BLaER1 treated with 17β-estradiol and CSF1 and Interleukin-3, amounts not matched to agents 10 nM and 100 nM (cell line): ENCODE measurements around the gene IFNA14.
A peak's percentile ranks its signal among the peaks of the same experiment; 100 is the strongest.
"Not testable (repeated sequence)": the region's sequence is repeated elsewhere in the genome, so short reads cannot be mapped to it uniquely, and the experiment has no call there.

Experiments
- H3K27ac ChIP-seq, 11 experiments: shearing (Covaris generic); formaldehyde crosslinking; 2 replicates each; pipeline ENCODE4 v1.8.1; 2022
- H3K27me3 ChIP-seq, 11 experiments: shearing (Covaris generic); formaldehyde crosslinking; 2 replicates each; pipeline ENCODE4 v1.8.1; 2022
- H3K36me3 ChIP-seq, 11 experiments: shearing (Covaris generic); formaldehyde crosslinking; 2 replicates each; pipeline ENCODE4 v1.8.1; 2022
- H3K4me1 ChIP-seq, 10 experiments: shearing (Covaris generic); formaldehyde crosslinking; 2 replicates each; pipeline ENCODE4 v1.8.1; 2022
- H3K4me2 ChIP-seq, 11 experiments: shearing (Covaris generic); formaldehyde crosslinking; 2 replicates each; pipeline ENCODE4 v1.8.1; 2022
- H3K4me3 ChIP-seq, 10 experiments: shearing (Covaris generic); formaldehyde crosslinking; 2 replicates each; pipeline ENCODE4 v1.8.1; 2022
- H3K9ac ChIP-seq, 11 experiments: shearing (Covaris generic); formaldehyde crosslinking; 2 replicates each; pipeline ENCODE4 v1.8.1; 2022
- H3K9me3 ChIP-seq, 11 experiments: shearing (Covaris generic); formaldehyde crosslinking; replicated peaks in 1 of 11; 2 replicates each; pipeline ENCODE4 v1.8.1; 2022
- H4K20me1 ChIP-seq, 11 experiments: shearing (Covaris generic); formaldehyde crosslinking; 2 replicates each; pipeline ENCODE4 v1.8.1; 2022
- Cebpa-rat ChIP-seq, 11 experiments: shearing (Covaris generic); IDR thresholded peaks; 2 replicates each; pipeline ENCODE4 v1.8.1; 2022

The IFNA14 gene

DNA sequence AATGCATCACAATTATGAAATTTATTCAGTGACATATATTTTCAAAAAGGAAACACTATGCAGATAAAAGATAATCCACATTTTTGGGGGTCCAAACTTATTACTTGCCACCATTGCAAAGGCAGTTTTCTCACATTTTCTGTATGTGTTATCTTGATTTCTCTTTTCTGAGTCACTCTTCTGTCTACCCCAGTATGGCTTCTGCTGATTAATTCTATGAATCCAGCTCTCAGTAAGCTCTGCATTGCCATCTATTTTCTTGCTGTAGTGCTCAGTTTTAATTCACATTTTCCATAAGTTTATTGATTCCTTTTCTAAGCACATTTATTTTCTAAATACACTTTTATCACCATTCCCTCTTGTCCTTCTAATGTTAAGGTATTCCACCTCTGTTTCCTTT, 34.6 kb downstream of the IFNA14 start:
- Histone ChIP-seq H3K4me2 (no peak overlapping the region), H3K27ac (no peak overlapping the region), H3K36me3 (no peaks in the 10 kb centered on the region), H3K9ac (no peak overlapping the region), H3K27me3 (no peaks in the 10 kb centered on the region), H3K4me3 (no peak overlapping the region), H3K9me3 (peaks cover 0 to 9% (median 4%) of the 10 kb centered on the region in 11 experiments; a peak in 6 of 22 replicates), H4K20me1 (no peaks in the 10 kb centered on the region), H3K4me1 (no peaks in the 10 kb centered on the region)
- no peak for TF ChIP-seq Cebpa-rat (IDR thresholded peaks at IDR 0.05)

DNA sequence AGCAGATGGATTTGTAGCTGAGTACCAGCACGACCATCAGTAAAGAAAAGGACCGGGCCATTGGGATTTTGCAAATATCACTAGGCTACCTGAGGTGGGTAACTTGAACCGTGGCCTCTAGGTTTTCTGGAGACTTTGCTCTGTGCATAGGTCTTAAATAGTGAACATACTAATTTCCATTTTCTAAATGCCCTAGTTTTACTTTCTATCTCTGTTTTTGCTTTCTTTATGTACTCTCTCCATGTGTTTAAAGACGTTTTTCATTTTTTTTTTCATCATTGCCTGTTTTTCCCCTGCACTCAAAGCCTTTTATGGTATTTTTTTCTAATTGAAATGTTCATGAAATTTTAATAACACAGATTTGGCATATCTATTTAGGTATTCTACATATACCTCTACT, 37.7 kb downstream of the IFNA14 start, which contains the start of gene IFNA7:
IFNA7 (minus strand) TSS at position 101 of the 400 bp plus-strand sequence; CDS start at position 61, 40 bp downstream.
- H3K4me3 ChIP-seq, H3K9ac ChIP-seq, H3K9me3 ChIP-seq, H4K20me1 ChIP-seq, H3K27me3 ChIP-seq, H3K27ac ChIP-seq, H3K4me2 ChIP-seq, H3K36me3 ChIP-seq, H3K4me1 ChIP-seq: not testable (repeated sequence)

DNA sequence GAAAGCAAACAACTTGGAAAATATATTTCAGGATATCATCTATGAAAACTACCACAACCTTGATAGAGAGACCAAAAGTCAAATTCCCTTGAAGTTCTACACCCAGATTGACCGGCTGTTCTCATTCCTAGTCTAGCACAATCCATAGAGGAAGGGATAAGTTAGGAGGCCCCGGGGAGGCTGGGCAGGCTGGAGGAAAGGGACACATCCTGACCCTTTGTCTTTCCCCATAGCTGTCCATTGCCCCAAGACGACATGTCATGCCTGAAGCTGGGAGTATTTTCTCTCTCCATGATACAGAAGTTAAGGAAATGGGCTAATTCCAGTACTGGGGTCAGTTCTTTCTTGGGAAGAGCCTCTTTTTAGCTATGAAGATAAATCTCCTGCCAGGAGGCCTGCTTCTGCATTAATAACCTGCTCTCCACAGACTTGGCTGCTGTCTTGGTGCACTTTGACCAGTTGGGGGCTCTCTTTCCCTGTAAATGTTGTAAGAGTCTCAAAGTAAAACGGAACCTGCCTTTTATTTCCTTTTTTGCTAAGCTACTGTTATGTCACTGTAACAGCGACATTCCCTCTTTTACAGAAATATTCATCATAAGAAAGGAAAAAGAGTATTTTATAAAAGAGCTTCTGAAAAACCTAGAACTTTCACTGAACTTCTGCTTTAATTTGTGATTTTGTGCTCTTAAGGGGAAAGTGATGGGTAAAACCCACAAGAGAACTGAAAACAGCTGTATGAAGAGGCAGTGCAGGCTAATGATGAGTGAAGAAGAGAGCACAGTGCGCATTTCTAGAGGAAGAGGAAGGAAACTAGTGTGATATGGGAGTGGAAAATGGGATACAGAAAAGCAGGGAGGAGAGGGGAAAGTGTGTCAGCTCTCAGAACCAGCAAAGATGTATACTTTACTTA, 44.7 kb downstream of the IFNA14 start:
- not testable (repeated sequence) for H3K9ac ChIP-seq, H4K20me1 ChIP-seq, H3K4me1 ChIP-seq, H3K9me3 ChIP-seq, H3K27me3 ChIP-seq, H3K36me3 ChIP-seq, H3K27ac ChIP-seq
- Histone ChIP-seq H3K4me2 (peak overlapping the region in 5 of 11 experiments; percentile 19 to 64 (median 48); a peak in 9 of 22 replicates), H3K4me3 (0 out of 20 replicates have a peak overlapping the region, but pooled peaks of 1 of the 10 experiments have one; percentile 8)
